ENCODE results near the gene CUZD1.

DNA sequence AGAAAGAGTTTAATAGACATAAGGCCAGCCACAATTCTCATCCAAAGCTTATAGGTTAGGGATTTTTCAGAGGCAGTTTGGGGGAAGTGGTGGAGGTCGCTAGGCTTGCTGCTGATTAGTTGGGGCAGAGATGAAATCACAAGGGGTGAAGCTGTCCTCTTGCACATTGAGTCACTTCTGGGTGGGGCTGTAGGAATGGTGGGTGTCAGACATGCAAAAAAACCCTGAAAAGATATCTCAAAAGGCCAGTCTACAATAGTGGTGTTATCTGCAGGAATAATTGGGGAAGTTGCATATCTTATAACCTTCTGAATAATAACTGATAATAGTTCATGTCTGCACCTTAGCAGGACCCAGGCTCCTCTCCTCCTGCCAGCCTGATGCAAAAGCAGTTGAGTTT, 31.6 kb upstream of the CUZD1 start:
- TF ChIP-seq, protein P1, sequence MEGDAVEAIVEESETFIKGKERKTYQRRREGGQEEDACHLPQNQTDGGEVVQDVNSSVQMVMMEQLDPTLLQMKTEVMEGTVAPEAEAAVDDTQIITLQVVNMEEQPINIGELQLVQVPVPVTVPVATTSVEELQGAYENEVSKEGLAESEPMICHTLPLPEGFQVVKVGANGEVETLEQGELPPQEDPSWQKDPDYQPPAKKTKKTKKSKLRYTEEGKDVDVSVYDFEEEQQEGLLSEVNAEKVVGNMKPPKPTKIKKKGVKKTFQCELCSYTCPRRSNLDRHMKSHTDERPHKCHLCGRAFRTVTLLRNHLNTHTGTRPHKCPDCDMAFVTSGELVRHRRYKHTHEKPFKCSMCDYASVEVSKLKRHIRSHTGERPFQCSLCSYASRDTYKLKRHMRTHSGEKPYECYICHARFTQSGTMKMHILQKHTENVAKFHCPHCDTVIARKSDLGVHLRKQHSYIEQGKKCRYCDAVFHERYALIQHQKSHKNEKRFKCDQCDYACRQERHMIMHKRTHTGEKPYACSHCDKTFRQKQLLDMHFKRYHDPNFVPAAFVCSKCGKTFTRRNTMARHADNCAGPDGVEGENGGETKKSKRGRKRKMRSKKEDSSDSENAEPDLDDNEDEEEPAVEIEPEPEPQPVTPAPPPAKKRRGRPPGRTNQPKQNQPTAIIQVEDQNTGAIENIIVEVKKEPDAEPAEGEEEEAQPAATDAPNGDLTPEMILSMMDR (conservative IDR thresholded peaks at IDR 0.05; ENCODE audit: low read depth in 2 of 2): no peak
- TF ChIP-seq EZH2 (IDR thresholded peaks at IDR 0.05; ENCODE audit: low read depth, unreplicated experiment) (no peak), POLR2AphosphoS5 (IDR thresholded peaks at IDR 0.05; ENCODE audit: low read depth) (no peak), EZH2phosphoT487 (IDR thresholded peaks at IDR 0.05; ENCODE audit: unreplicated experiment) (no peak), NANOG (IDR thresholded peaks at IDR 0.05; ENCODE audit: borderline replicate concordance) (no peak), JUNB (IDR thresholded peaks at IDR 0.05; ENCODE audit: unreplicated experiment) (no peak), CREB1 (CRISPR knock-in tag; IDR thresholded peaks at IDR 0.05; ENCODE audit: low read depth) (no peak)
- TF ChIP-seq, protein P2, sequence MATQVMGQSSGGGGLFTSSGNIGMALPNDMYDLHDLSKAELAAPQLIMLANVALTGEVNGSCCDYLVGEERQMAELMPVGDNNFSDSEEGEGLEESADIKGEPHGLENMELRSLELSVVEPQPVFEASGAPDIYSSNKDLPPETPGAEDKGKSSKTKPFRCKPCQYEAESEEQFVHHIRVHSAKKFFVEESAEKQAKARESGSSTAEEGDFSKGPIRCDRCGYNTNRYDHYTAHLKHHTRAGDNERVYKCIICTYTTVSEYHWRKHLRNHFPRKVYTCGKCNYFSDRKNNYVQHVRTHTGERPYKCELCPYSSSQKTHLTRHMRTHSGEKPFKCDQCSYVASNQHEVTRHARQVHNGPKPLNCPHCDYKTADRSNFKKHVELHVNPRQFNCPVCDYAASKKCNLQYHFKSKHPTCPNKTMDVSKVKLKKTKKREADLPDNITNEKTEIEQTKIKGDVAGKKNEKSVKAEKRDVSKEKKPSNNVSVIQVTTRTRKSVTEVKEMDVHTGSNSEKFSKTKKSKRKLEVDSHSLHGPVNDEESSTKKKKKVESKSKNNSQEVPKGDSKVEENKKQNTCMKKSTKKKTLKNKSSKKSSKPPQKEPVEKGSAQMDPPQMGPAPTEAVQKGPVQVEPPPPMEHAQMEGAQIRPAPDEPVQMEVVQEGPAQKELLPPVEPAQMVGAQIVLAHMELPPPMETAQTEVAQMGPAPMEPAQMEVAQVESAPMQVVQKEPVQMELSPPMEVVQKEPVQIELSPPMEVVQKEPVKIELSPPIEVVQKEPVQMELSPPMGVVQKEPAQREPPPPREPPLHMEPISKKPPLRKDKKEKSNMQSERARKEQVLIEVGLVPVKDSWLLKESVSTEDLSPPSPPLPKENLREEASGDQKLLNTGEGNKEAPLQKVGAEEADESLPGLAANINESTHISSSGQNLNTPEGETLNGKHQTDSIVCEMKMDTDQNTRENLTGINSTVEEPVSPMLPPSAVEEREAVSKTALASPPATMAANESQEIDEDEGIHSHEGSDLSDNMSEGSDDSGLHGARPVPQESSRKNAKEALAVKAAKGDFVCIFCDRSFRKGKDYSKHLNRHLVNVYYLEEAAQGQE (IDR thresholded peaks at IDR 0.05; ENCODE audit: unreplicated experiment): no peak
